ENCODE data around the gene UROD. TPM values are rescaled to one million over a fixed set of nuclear protein-coding genes. Genes with fewer than 3 reads are reported as not detected.

The UROD gene
- total and polyA plus RNA-seq, 4 donors: 65.8 to 85.9 (median 77.0) TPM

GRCh38 chr1:45002650-45003645 lies 9.1 kb upstream of the UROD start:
- Histone ChIP-seq H3K4me1 (ENCODE audit: control insufficient read depth in 5 of 5, insufficient read depth in 5 of 5, low read length in 5 of 5) (peaks cover 0 to 2% (median 0%) of the 10 kb centered on the region in 5 donors), H3K9me3 (ENCODE audit: control insufficient read depth in 4 of 4, insufficient read depth in 3 of 4, low read length in 3 of 4) (no peaks in the 10 kb centered on the region), H3K9ac (ENCODE audit: insufficient read depth in 1 of 2, low read length in 2 of 2) (no peak overlapping the region), H3K36me3 (ENCODE audit: control insufficient read depth in 4 of 4, insufficient read depth in 4 of 4, low read length in 4 of 4) (peaks cover 17 to 58% (median 31%) of the 10 kb centered on the region in 4 donors), H3K4me3 (no peak overlapping the region), H3K27me3 (ENCODE audit: control insufficient read depth in 3 of 3, insufficient read depth in 3 of 3, low read length in 2 of 3) (no peaks in the 10 kb centered on the region), H3K27ac (ENCODE audit: low read depth in 1 of 2, low read length in 1 of 2) (no peak overlapping the region)
- TF ChIP-seq, protein P1, sequence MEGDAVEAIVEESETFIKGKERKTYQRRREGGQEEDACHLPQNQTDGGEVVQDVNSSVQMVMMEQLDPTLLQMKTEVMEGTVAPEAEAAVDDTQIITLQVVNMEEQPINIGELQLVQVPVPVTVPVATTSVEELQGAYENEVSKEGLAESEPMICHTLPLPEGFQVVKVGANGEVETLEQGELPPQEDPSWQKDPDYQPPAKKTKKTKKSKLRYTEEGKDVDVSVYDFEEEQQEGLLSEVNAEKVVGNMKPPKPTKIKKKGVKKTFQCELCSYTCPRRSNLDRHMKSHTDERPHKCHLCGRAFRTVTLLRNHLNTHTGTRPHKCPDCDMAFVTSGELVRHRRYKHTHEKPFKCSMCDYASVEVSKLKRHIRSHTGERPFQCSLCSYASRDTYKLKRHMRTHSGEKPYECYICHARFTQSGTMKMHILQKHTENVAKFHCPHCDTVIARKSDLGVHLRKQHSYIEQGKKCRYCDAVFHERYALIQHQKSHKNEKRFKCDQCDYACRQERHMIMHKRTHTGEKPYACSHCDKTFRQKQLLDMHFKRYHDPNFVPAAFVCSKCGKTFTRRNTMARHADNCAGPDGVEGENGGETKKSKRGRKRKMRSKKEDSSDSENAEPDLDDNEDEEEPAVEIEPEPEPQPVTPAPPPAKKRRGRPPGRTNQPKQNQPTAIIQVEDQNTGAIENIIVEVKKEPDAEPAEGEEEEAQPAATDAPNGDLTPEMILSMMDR (IDR thresholded peaks at IDR 0.05; ENCODE audit: control extremely low read depth, extremely low read depth): no peak
- no peak for ATAC-seq (ENCODE audit: insufficient read depth, low FRiP score)
- WGBS, 2 donors: 93 to 94% methylated on average over 17 of the region's 17 CpGs
- no peak for DNase-seq

DNA sequence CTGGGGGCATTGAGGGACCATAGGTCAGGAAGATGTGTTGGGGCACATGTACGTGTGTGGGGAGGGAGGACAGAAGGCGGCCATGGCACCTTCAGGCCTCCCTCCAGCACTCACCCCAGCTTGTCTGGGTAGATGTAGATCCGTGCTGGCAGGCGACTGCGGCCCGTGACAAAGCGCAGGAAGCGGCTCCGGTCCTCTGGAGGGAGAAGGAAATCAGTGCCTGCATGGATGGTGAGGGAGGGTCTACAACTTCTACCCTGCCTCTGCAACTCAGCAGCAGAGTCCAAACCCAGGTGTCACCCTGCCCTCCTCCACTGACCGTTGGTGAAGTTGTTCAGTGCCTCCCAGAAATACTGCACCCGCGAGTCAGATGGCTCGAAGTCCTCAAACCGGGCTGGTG lies 8.3 kb upstream of the UROD start:
- WGBS, 2 donors: 93% methylated on average over 14 of the region's 14 CpGs
- Histone ChIP-seq H3K4me3 (no peak overlapping the region), H3K4me1 (ENCODE audit: control insufficient read depth in 5 of 5, insufficient read depth in 5 of 5, low read length in 5 of 5) (peaks cover 0 to 2% (median 0%) of the 10 kb centered on the region in 5 donors), H3K27me3 (ENCODE audit: control insufficient read depth in 3 of 3, insufficient read depth in 3 of 3, low read length in 2 of 3) (no peaks in the 10 kb centered on the region), H3K27ac (ENCODE audit: low read depth in 1 of 2, low read length in 1 of 2) (no peak overlapping the region), H3K9me3 (ENCODE audit: control insufficient read depth in 4 of 4, insufficient read depth in 3 of 4, low read length in 3 of 4) (no peaks in the 10 kb centered on the region), H3K9ac (ENCODE audit: insufficient read depth in 1 of 2, low read length in 2 of 2) (no peak overlapping the region), H3K36me3 (ENCODE audit: control insufficient read depth in 4 of 4, insufficient read depth in 4 of 4, low read length in 4 of 4) (peaks cover 25 to 66% (median 38%) of the 10 kb centered on the region in 4 donors)
- ATAC-seq (ENCODE audit: insufficient read depth, low FRiP score) (no peak), DNase-seq (no peak)
- TF ChIP-seq, protein P1 (IDR thresholded peaks at IDR 0.05; ENCODE audit: control extremely low read depth, extremely low read depth): no peak

GRCh38 chr1:45004281-45004920 lies 7.7 kb upstream of the UROD start:
- H3K9me3 ChIP-seq (ENCODE audit: control insufficient read depth in 4 of 4, insufficient read depth in 3 of 4, low read length in 3 of 4): no peaks in the 10 kb centered on the region
- H3K4me1 ChIP-seq (ENCODE audit: control insufficient read depth in 5 of 5, insufficient read depth in 5 of 5, low read length in 5 of 5): peaks cover 0 to 2% (median 0%) of the 10 kb centered on the region in 5 donors
- H3K36me3 ChIP-seq (ENCODE audit: control insufficient read depth in 4 of 4, insufficient read depth in 4 of 4, low read length in 4 of 4): peaks cover 32 to 73% (median 42%) of the 10 kb centered on the region in 4 donors
- no peak overlapping the region for H3K27ac ChIP-seq (ENCODE audit: low read depth in 1 of 2, low read length in 1 of 2)
- TF ChIP-seq, protein P1 (IDR thresholded peaks at IDR 0.05; ENCODE audit: control extremely low read depth, extremely low read depth): no peak
- H3K4me3 ChIP-seq: no peak overlapping the region
- no peaks in the 10 kb centered on the region for H3K27me3 ChIP-seq (ENCODE audit: control insufficient read depth in 3 of 3, insufficient read depth in 3 of 3, low read length in 2 of 3)
- WGBS, 2 donors: 90 to 93% methylated on average over 7 of the region's 7 CpGs
- ATAC-seq (ENCODE audit: insufficient read depth, low FRiP score) (no peak), DNase-seq (no peak)
- H3K9ac ChIP-seq (ENCODE audit: insufficient read depth in 1 of 2, low read length in 2 of 2): no peak overlapping the region

All from lung (tissue), 12 donors.